Measurements from ENCODE around the gene RAB28.

The RAB28 gene

GRCh38 chr4:13484122-13484748 lies at the start of gene RAB28:
TSS of gene RAB28 (minus strand) at chr4:13484340.
- DNase-seq (ENCODE audit: low spot score), result peak; percentile 92

- DNase-seq (ENCODE audit: low spot score), result no peak
These were observed 47.5 kb upstream of the RAB28 start for GRCh38 chr4:13531625-13531998.

GRCh38 chr4:13530823-13531624 lies 46.9 kb upstream of the RAB28 start:
- peak; percentile 2 for DNase-seq (ENCODE audit: low spot score)

GRCh38 chr4:13529128-13529919 lies 45.2 kb upstream of the RAB28 start:
- DNase-seq (ENCODE audit: low spot score), result no peak

GRCh38 chr4:13528821-13529127 lies 44.6 kb upstream of the RAB28 start:
- peak; percentile 3 for DNase-seq (ENCODE audit: low spot score)

GRCh38 chr4:13527981-13528820 lies 44.1 kb upstream of the RAB28 start:
- peak; percentile 25 for DNase-seq (ENCODE audit: low spot score)

- DNase-seq (ENCODE audit: low spot score), result peak; percentile 22
These were observed 43.2 kb upstream of the RAB28 start for GRCh38 chr4:13527192-13527980.

GRCh38 chr4:13526658-13527057 lies 42.5 kb upstream of the RAB28 start:
- DNase-seq (ENCODE audit: low spot score), result no peak

- no peak for DNase-seq (ENCODE audit: low spot score)
These were observed 41.6 kb upstream of the RAB28 start for GRCh38 chr4:13525606-13526281.

GRCh38 chr4:13524504-13525243 lies 40.5 kb upstream of the RAB28 start:
- DNase-seq (ENCODE audit: low spot score), result no peak

GRCh38 chr4:13523591-13524503 lies 39.7 kb upstream of the RAB28 start:
- DNase-seq (ENCODE audit: low spot score), result no peak

- DNase-seq (ENCODE audit: low spot score), result no peak
These were observed 39.0 kb upstream of the RAB28 start for GRCh38 chr4:13523105-13523477.

GRCh38 chr4:13522282-13523104 lies 38.4 kb upstream of the RAB28 start:
- peak; percentile 3 for DNase-seq (ENCODE audit: low spot score)

GRCh38 chr4:13521047-13521446 lies 36.9 kb upstream of the RAB28 start:
- no peak for DNase-seq (ENCODE audit: low spot score)

GRCh38 chr4:13516315-13516860 lies 32.2 kb upstream of the RAB28 start:
- no peak for DNase-seq (ENCODE audit: low spot score)

GRCh38 chr4:13515268-13515667 lies 31.1 kb upstream of the RAB28 start:
- no peak for DNase-seq (ENCODE audit: low spot score)

- DNase-seq (ENCODE audit: low spot score), result no peak
These were observed 30.6 kb upstream of the RAB28 start for GRCh38 chr4:13514722-13515121.

- DNase-seq (ENCODE audit: low spot score), result no peak
These were observed 27.0 kb upstream of the RAB28 start for GRCh38 chr4:13511101-13511500.

All from germinal center (tissue), 1 donor.